K562 (cell line): Measurements from ENCODE around the gene DHPS. TPM values are rescaled to one million over a fixed set of nuclear protein-coding genes. Genes with fewer than 3 reads are reported as not detected.
"Not testable (repeated sequence)": the region's sequence is repeated elsewhere in the genome, so short reads cannot be mapped to it uniquely, and the experiment has no call there.

Source experiments
- ATAC-seq: fragments of 200-7000 bp; cut with Tn5 transposase; 3 replicates; pipeline ENCODE4 v1.9.1; 2020; ENCODE audit warnings: moderate library complexity
- BruUV-seq: library from RNA; stranded (reverse); fragments of 400-500 nt; replicated peaks from 2 replicates; lab custom pipeline; 2021; lab: Mats Ljungman, UMichigan
- CTCF ChIA-PET: fragments of 300-600 bp; formaldehyde crosslinking; extraction: SDS; loops from one replicate; lab custom pipeline; 2021; ENCODE audit warnings: low intra/inter-chr PET ratio; lab: Yijun Ruan, JAX
- POLR2A ChIA-PET: fragments of 300-600, 350-650 bp; sonication (Branson Sonifier 250); formaldehyde crosslinking; extraction: SDS; loops from one replicate; lab custom pipeline; 2021; ENCODE audit warnings: antibody characterized with exemption, inconsistent platforms; lab: Yijun Ruan, JAX
- DNase-seq, 4 experiments: peaks; one replicate each; pipeline versions ENCODE4 v3.0.0 to v3.0.0-alpha.2; 2011 to 2018; ENCODE audit warnings: low spot score in 3 of 4, mixed read lengths in 3 of 4; ENCODE audit errors: extremely low read depth in 1 of 4
- FAIRE-seq: peaks from 2 replicates; lab custom pipeline; 2011; peaks lifted over from hg19 to GRCh38; lab: Jason Lieb, UNC
- H2AFZ ChIP-seq: 2 replicates; pipeline ENCODE4 v1.6.0; 2011; ENCODE audit warnings: low read depth, low read length, control low read depth, inconsistent platforms
- H3K27ac ChIP-seq: fragments of 200-600 bp; 3 replicates; pipeline ENCODE4 v1.8.0; 2011; ENCODE audit warnings: low read depth, mild to moderate bottlenecking, control low read depth, inconsistent platforms, low read length, moderate library complexity, mixed read lengths; ENCODE audit errors: extremely low read depth
- H3K27me3 ChIP-seq, 2 experiments: fragments of 300-600 bp in 1 of 2; 2 replicates in 1 of 2; 3 replicates in 1 of 2; pipeline versions ENCODE4 v1.6.0 to v1.8.0; 2011; ENCODE audit warnings: inconsistent platforms in 2 of 2, low read length in 2 of 2, mild to moderate bottlenecking in 1 of 2, mixed read lengths in 1 of 2, moderate library complexity in 1 of 2; ENCODE audit not compliant: control insufficient read depth in 2 of 2, insufficient read depth in 2 of 2
- H3K36me3 ChIP-seq: fragments of 300-600 bp; 3 replicates; pipeline ENCODE4 v1.8.0; 2011; ENCODE audit warnings: mild to moderate bottlenecking, low read length, inconsistent platforms; ENCODE audit not compliant: control insufficient read depth, insufficient read depth
- H3K4me1 ChIP-seq, 2 experiments: fragments of 200-600 bp in 1 of 2; replicated peaks in 1 of 2; 2 replicates in 1 of 2; 3 replicates in 1 of 2; pipeline versions ENCODE4 v1.5.1 to v1.8.0; 2011; ENCODE audit warnings: inconsistent platforms in 2 of 2, low read length in 2 of 2, mild to moderate bottlenecking in 1 of 2, mixed read lengths in 1 of 2, moderate library complexity in 1 of 2; ENCODE audit not compliant: control insufficient read depth in 2 of 2, insufficient read depth in 2 of 2
- H3K4me2 ChIP-seq: 2 replicates; pipeline ENCODE4 v1.6.1; 2011; ENCODE audit warnings: low read length, control low read depth, inconsistent platforms, mixed read lengths; ENCODE audit not compliant: insufficient read depth
- H3K4me3 ChIP-seq: fragments of 200-600 bp; sonication (generic), shearing (Covaris generic); 2 replicates; pipeline ENCODE4 v1.5.1; 2016; ENCODE audit warnings: control low read depth, inconsistent platforms
- H3K79me2 ChIP-seq: fragments of 200-600 bp; 3 replicates; pipeline ENCODE4 v1.8.0; 2011; ENCODE audit warnings: low read length, inconsistent platforms; ENCODE audit not compliant: control insufficient read depth, insufficient read depth
- H3K9ac ChIP-seq, 2 experiments: 2 replicates each; pipeline versions ENCODE4 v1.6.0 to v1.6.1; 2011; ENCODE audit warnings: low read depth in 2 of 2, low read length in 2 of 2, control low read depth in 1 of 2, inconsistent platforms in 1 of 2, mild to moderate bottlenecking in 1 of 2, mixed read lengths in 1 of 2; ENCODE audit not compliant: insufficient read depth in 1 of 2
- H3K9me1 ChIP-seq: one replicate; pipeline ENCODE4 v1.6.0; 2011; ENCODE audit warnings: inconsistent platforms, mild to moderate bottlenecking, low read length, moderate library complexity; ENCODE audit not compliant: control insufficient read depth, insufficient read depth
- H3K9me3 ChIP-seq: replicated peaks from 2 replicates; pipeline ENCODE4 v1.5.1; 2011; ENCODE audit warnings: low read depth, low read length, inconsistent platforms; ENCODE audit not compliant: control insufficient read depth, insufficient read depth
- H4K20me1 ChIP-seq: replicated peaks from 2 replicates; pipeline ENCODE4 v1.6.1; 2011; ENCODE audit warnings: low read length, inconsistent platforms, mixed read lengths; ENCODE audit not compliant: control insufficient read depth, insufficient read depth
- ASH1L ChIP-seq: fragments of 450-650 bp; IDR thresholded peaks from 2 replicates; pipeline ENCODE4 v1.6.1; 2018; ENCODE audit warnings: borderline replicate concordance, mild to moderate bottlenecking, low read depth; ENCODE audit not compliant: partially characterized antibody
- CBX5 ChIP-seq: IDR thresholded peaks from 2 replicates; pipeline ENCODE4 v1.6.1; 2014; ENCODE audit warnings: low read depth, borderline replicate concordance
- ESRRB ChIP-seq: fragments of 250-450 bp; sonication (Bioruptor Pico); IDR thresholded peaks from 2 replicates; pipeline ENCODE4 v1.5.0; 2020; ENCODE audit warnings: mild to moderate bottlenecking, moderate library complexity, borderline replicate concordance
- POLR2H ChIP-seq: IDR thresholded peaks from 2 replicates; pipeline ENCODE4 v1.6.1; 2016; ENCODE audit warnings: missing genetic modification characterization, low read depth, mild to moderate bottlenecking, control low read depth, missing compliant biosample characterization, moderate library complexity
- RBM39 ChIP-seq: fragments of 200-400 bp; formaldehyde crosslinking; optimal IDR thresholded peaks from 2 replicates; pipeline ENCODE3; 2018; ENCODE audit warnings: low read depth, low read length
- THAP7 ChIP-seq: fragments of 250-450 bp; sonication (Bioruptor Pico); IDR thresholded peaks from 2 replicates; pipeline ENCODE4 v1.5.0; 2021
- ZHX1 ChIP-seq: fragments of 150-350 bp; conservative IDR thresholded peaks from 2 replicates; pipeline ENCODE4 v1.6.1; 2014; ENCODE audit warnings: low read length
- ZNF586 ChIP-seq: fragments of 450-650 bp; formaldehyde crosslinking; conservative IDR thresholded peaks from 2 replicates; pipeline ENCODE4 v1.4.0; 2020; ENCODE audit warnings: mild to moderate bottlenecking, moderate library complexity
- WGBS: fragments of 100-300 bp; shearing (Covaris generic); methylation state at CpG from one replicate; pipeline ENCODE4 v1.1.6; 2016; ENCODE audit warnings: low coverage, mixed read lengths; ENCODE audit not compliant: insufficient coverage; ENCODE audit errors: missing lambda C conversion rate; 5-methylcytosine and 5-hydroxymethylcytosine counted together
- in situ Hi-C: fragments of 300-500 bp; cut with MboI; formaldehyde crosslinking; loops from 4 replicates; pipeline ENCODE4 v1.15.0; 2018; ENCODE audit warnings: inconsistent platforms, mixed read lengths
- intact Hi-C: fragments of 100-400 bp; cut with micrococcal nuclease; formaldehyde crosslinking; loops from 2 replicates; pipeline ENCODE4 v1.14.2; 2022
- polyA plus RNA-seq, 8 experiments: library from polyadenylated mRNA; depleted of rRNA in 4 of 8; stranded (reverse) in 5 of 8; unstranded in 3 of 8; fragments of >200 nt; fragmentation: Nextera tagmentation in 2 of 8; fragmentation: Illumina TruSeq in 1 of 8; extraction: Ambion mirVana in 2 of 8; extraction: Trizol in 1 of 8; gene quantifications; 2 replicates each; pipeline versions ENCODE4 v1.2.1 to v1.2.3, GENCODE V29; 2011 to 2014; ENCODE audit warnings: inconsistent platforms in 1 of 8, missing spikeins in 1 of 8
- total RNA-seq, 7 experiments: library from RNA; depleted of rRNA in 6 of 7; stranded (reverse); fragments of >200 nt in 6 of 7; fragmentation: Illumina TruSeq in 2 of 7; extraction: Trizol in 2 of 7; gene quantifications; 2 replicates each; pipeline versions ENCODE4 v1.2.1 to v1.2.3, GENCODE V29; 2011 to 2021; ENCODE audit warnings: low replicate concordance in 1 of 7

DHPS gene
- total and polyA plus RNA-seq, 9 of the 15 experiments (the other 6 are each of a cell fraction or from before 2014, with no cell fraction given): 47.1 to 110 (median 79.9) TPM

GRCh38 chr19:12646551-12646950 lies 35.1 kb downstream of the DHPS start (continued):
- TF ChIP-seq POLR2H (tag) (no peak), ZHX1 (no peak), THAP7 (CRISPR knock-in tag) (no peak), RBM39 (no peak), ZNF586 (CRISPR knock-in tag) (no peak), CBX5 (no peak), ASH1L (no peak), ESRRB (no peak)

GRCh38 chr19:12643716-12644115 lies 38.0 kb downstream of the DHPS start:
- intact Hi-C loops, H3K9me3 ChIP-seq, DNase-seq, H3K9ac ChIP-seq, H3K9me1 ChIP-seq, in situ Hi-C loops, POLR2A ChIA-PET, FAIRE-seq, H3K4me3 ChIP-seq, ATAC-seq, H3K79me2 ChIP-seq, H4K20me1 ChIP-seq, H3K4me2 ChIP-seq, H3K36me3 ChIP-seq, CTCF ChIA-PET, BruUV-seq, H3K27me3 ChIP-seq, H2AFZ ChIP-seq, H3K27ac ChIP-seq: not testable (repeated sequence)
- H3K4me1 ChIP-seq: peaks cover 2 to 32% of the 10 kb centered on the region in 2 experiments; a peak in 2 of 5 replicates
- WGBS: 70% methylated on average over 6 of the region's 14 CpGs
